Measurements from ENCODE around the gene SPAM1.

- TF ChIP-seq POLR2A (IDR thresholded peaks at IDR 0.05), result no peak
- TF ChIP-seq, protein P1, sequence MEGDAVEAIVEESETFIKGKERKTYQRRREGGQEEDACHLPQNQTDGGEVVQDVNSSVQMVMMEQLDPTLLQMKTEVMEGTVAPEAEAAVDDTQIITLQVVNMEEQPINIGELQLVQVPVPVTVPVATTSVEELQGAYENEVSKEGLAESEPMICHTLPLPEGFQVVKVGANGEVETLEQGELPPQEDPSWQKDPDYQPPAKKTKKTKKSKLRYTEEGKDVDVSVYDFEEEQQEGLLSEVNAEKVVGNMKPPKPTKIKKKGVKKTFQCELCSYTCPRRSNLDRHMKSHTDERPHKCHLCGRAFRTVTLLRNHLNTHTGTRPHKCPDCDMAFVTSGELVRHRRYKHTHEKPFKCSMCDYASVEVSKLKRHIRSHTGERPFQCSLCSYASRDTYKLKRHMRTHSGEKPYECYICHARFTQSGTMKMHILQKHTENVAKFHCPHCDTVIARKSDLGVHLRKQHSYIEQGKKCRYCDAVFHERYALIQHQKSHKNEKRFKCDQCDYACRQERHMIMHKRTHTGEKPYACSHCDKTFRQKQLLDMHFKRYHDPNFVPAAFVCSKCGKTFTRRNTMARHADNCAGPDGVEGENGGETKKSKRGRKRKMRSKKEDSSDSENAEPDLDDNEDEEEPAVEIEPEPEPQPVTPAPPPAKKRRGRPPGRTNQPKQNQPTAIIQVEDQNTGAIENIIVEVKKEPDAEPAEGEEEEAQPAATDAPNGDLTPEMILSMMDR (IDR thresholded peaks at IDR 0.05), result no peak
Observed at GRCh38 chr7:123995617-123996326, 70.7 kb downstream of the SPAM1 start.

Data from lower leg skin (tissue), 3 donors.